Measurements from ENCODE around the gene CLEC16A. TPM values are rescaled to one million over a fixed set of nuclear protein-coding genes. Genes with fewer than 3 reads are reported as not detected.

The CLEC16A gene
- total and polyA plus RNA-seq, 9 of the 15 experiments (the other 6 are each of a cell fraction or from before 2014, with no cell fraction given) = 1.00 to 22.3 (median 10.0) TPM

GRCh38 chr16:10918294-10919002 is 25.9 kb upstream of the CLEC16A start (continued):
- TF ChIP-seq SFPQ (IDR thresholded peaks at IDR 0.05; ENCODE audit: low read depth, low read length) (no peak), SETDB1 (IDR thresholded peaks at IDR 0.05; ENCODE audit: low read length) (no peak), ZC3H11A (IDR thresholded peaks at IDR 0.05; ENCODE audit: low read depth, low read length) (no peak), SRSF9 (IDR thresholded peaks at IDR 0.05; ENCODE audit: borderline replicate concordance, low read depth, low read length) (no peak), NEUROD1 (IDR thresholded peaks at IDR 0.05; ENCODE audit: borderline replicate concordance, low read depth, low read length, partially characterized antibody) (no peak)

- Histone ChIP-seq H2AFZ (ENCODE audit: low read depth, low read length) (no peak overlapping the region), H3K27ac (ENCODE audit: extremely low read depth, low read depth, low read length) (no peak overlapping the region), H3K79me2 (ENCODE audit: control insufficient read depth, insufficient read depth, low read length) (no peaks in the 10 kb centered on the region), H3K9ac (ENCODE audit: insufficient read depth in 1 of 2, low read depth in 2 of 2, low read length in 2 of 2) (no peak overlapping the region), H3K4me2 (ENCODE audit: insufficient read depth, low read length) (no peak overlapping the region), H3K9me1 (ENCODE audit: control insufficient read depth, insufficient read depth, low read length) (no peaks in the 10 kb centered on the region), H3K36me3 (ENCODE audit: control insufficient read depth, insufficient read depth, low read length) (no peaks in the 10 kb centered on the region), H3K9me3 (replicated peaks; ENCODE audit: control insufficient read depth, insufficient read depth, low read depth, low read length) (no peaks in the 10 kb centered on the region), H4K20me1 (replicated peaks; ENCODE audit: control insufficient read depth, insufficient read depth, low read length) (no peaks in the 10 kb centered on the region), H3K4me3 (no peak overlapping the region), H3K4me1 (replicated peaks in 1 of 2; ENCODE audit: control insufficient read depth in 2 of 2, insufficient read depth in 2 of 2, low read length in 2 of 2) (peaks cover 3 to 13% of the 10 kb centered on the region in 2 experiments; a peak in 2 of 5 replicates), H3K27me3 (ENCODE audit: control insufficient read depth in 2 of 2, insufficient read depth in 2 of 2, low read length in 2 of 2) (peaks cover 4 to 17% of the 10 kb centered on the region in 2 experiments; a peak in 4 of 5 replicates)
- ChIA-PET CTCF (ENCODE audit: low intra/inter-chr PET ratio) (interaction anchor here (0.6 to 2.4 kb wide), 3 partner anchors 338 to 405 kb away, joined by 3 to 19 read pairs (median 4); no protein-coding TSS in a partner anchor), POLR2A (interaction anchor here (0.6 to 1.3 kb wide), 5 partner anchors 8 to 414 kb away, joined by 3 to 6 read pairs (median 3); no protein-coding TSS in a partner anchor)
- TF ChIP-seq MYNN (IDR thresholded peaks at IDR 0.05) = no peak
- TF ChIP-seq MYNN (CRISPR knock-in tag; IDR thresholded peaks at IDR 0.05) = no peak
- no peak for TF ChIP-seq JUNB (CRISPR knock-in tag; conservative IDR thresholded peaks at IDR 0.05)
- TF ChIP-seq CXXC5 (CRISPR knock-in tag; IDR thresholded peaks at IDR 0.05) = 0 out of 2 replicates have a peak, but pooled peaks have one; percentile 1
- no peak for TF ChIP-seq MXD1 (CRISPR knock-in tag; IDR thresholded peaks at IDR 0.05; ENCODE audit: borderline replicate concordance, poor library complexity, severe bottlenecking)
- no peak for TF ChIP-seq ZNF79 (CRISPR knock-in tag; IDR thresholded peaks at IDR 0.05; ENCODE audit: low read depth)
- TF ChIP-seq MCM5 (IDR thresholded peaks at IDR 0.05; ENCODE audit: low read depth) = no peak
- TF ChIP-seq MAX (CRISPR knock-in tag; IDR thresholded peaks at IDR 0.05) = no peak
- no peak for FAIRE-seq
- intact Hi-C loops (cut with micrococcal nuclease) = loop anchor here (5.0 kb wide), 1 partner anchor 182 kb away; no protein-coding TSS in a partner anchor
- BruUV-seq (replicated peaks) = no TSS peak
- no peak for DNase-seq (ENCODE audit: extremely low read depth in 1 of 4, low spot score in 3 of 4)
- no peak for ATAC-seq
- 33% methylated on average over 7 of the region's 7 CpGs for WGBS (ENCODE audit: insufficient coverage, low coverage, missing lambda C conversion rate)
- in situ Hi-C loops (cut with MboI) = loop anchor here (10.0 kb wide), 1 partner anchor 244 kb away; no protein-coding TSS in a partner anchor
Measured at GRCh38 chr16:10919003-10919351, 25.4 kb upstream of the CLEC16A start.

Measured in K562 (cell line).